DOHH2 (cell line): ENCODE data around the gene GALNS.

Experiments
- CTCF ChIP-seq: fragments of 200-600 bp; sonication (generic); IDR thresholded peaks from one replicate; pipeline ENCODE4 v1.5.1; 2014; ENCODE audit warnings: antibody characterized with exemption, mild to moderate bottlenecking, low read depth, low read length; ENCODE audit not compliant: poor library complexity, severe bottlenecking
- EZH2phosphoT487 ChIP-seq: fragments of 200-600 bp; sonication (generic); IDR thresholded peaks from 2 replicates; pipeline ENCODE4 v1.6.1; 2017; ENCODE audit warnings: borderline replicate concordance, mild to moderate bottlenecking, antibody characterized with exemption, low read length, moderate library complexity, mixed read lengths

DNA sequence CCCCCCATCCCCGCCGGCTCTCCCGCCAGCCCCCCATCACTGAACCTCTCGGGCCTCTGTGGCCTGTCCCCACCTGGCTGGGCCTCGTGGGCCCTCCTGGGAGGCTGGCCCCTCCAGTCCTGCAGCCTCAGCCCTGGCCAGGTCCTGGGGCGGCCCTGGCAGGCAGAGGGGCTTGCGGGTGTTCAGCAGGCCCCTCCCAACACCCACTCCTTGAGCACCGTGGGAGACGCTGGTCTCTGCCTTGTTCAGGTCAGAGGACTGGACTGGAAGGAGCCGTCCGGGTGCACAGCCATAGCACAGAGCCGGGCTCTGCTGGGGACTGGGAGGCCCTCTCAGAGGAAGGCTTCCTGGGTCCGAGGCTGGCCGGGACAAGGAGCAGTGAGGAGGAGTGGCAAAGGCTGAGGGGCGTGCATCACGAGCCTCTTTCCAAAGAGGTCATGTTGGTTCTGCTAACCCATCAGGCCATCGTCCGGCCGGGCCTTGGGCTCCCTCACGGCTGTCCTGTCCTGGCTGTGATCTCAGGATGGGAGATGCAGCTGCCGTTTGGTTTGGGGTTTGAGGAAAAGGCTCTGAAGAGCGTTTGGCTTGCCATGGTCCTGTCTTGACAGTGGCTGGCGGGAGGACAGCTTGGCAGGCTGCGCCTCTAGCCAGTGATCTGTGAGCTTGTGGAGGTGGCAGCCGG lies 16.0 kb upstream of the GALNS start:
- TF ChIP-seq EZH2phosphoT487 (no peak), CTCF (no peak)
